Naive thymus-derived CD8-positive, alpha-beta T cell (primary cell): ENCODE measurements around the gene ATAD3A. TPM values are rescaled to one million over a fixed set of nuclear protein-coding genes. Genes with fewer than 3 reads are reported as not detected.
"Not testable (repeated sequence)": the region's sequence is repeated elsewhere in the genome, so short reads cannot be mapped to it uniquely, and the experiment has no call there.

Experiments
- ATAC-seq, 2 donors: fragments of 150-1000 bp; cut with Tn5 transposase in 1 of 2; sonication (Bioruptor Pico), chemical (Tn5 transposase) in 1 of 2; 1 replicate in 1 of 2; 2 replicates in 1 of 2; pipeline ENCODE4 v1.10.0; 2021; ENCODE audit warnings: mild to moderate bottlenecking in 2 of 2, moderate library complexity in 2 of 2
- POLR2A ChIA-PET: fragments of 350-600 bp; sonication (Branson Sonifier 250); formaldehyde crosslinking; loops from one replicate; lab custom pipeline; 2021; ENCODE audit warnings: antibody characterized with exemption; lab: Charles Lee
- DNase-seq, 10 donors: peaks; one replicate each; pipeline versions ENCODE4 v3.0.0 to v3.0.0-alpha.2; 2020 to 2022
- H3K27ac Mint-ChIP-seq, 10 donors: one replicate each; pipeline ENCODE4 v1.8.0; 2020 to 2022; ENCODE audit warnings: mild to moderate bottlenecking in 10 of 10, mixed read lengths in 10 of 10, moderate library complexity in 4 of 10, inconsistent platforms in 1 of 10
- H3K27me3 Mint-ChIP-seq, 5 donors: one replicate each; pipeline ENCODE4 v1.8.0; 2021 to 2022; ENCODE audit warnings: mixed read lengths in 5 of 5
- H3K36me3 Mint-ChIP-seq, 3 donors: one replicate each; pipeline ENCODE4 v1.8.0; 2020 to 2022; ENCODE audit warnings: mixed read lengths in 3 of 3, mild to moderate bottlenecking in 2 of 3, inconsistent platforms in 1 of 3
- H3K4me1 Mint-ChIP-seq, 4 donors: one replicate each; pipeline ENCODE4 v1.8.0; 2021 to 2022; ENCODE audit warnings: mixed read lengths in 4 of 4
- H3K4me3 Mint-ChIP-seq, 10 donors: one replicate each; pipeline ENCODE4 v1.8.0; 2020 to 2022; ENCODE audit warnings: mild to moderate bottlenecking in 10 of 10, mixed read lengths in 10 of 10, moderate library complexity in 6 of 10, inconsistent platforms in 1 of 10
- H3K9me3 Mint-ChIP-seq, 9 donors: one replicate each; pipeline ENCODE4 v1.8.0; 2020 to 2022; ENCODE audit warnings: mixed read lengths in 9 of 9, mild to moderate bottlenecking in 3 of 9, inconsistent platforms in 1 of 9, moderate library complexity in 1 of 9
- polyA plus RNA-seq, 3 donors: library from polyadenylated mRNA; unstranded; fragments of 300-500 nt; fragmentation: Illumina TruSeq; gene quantifications; one replicate each; pipeline ENCODE4 v1.2.3, GENCODE V29; 2021
- total RNA-seq, 8 experiments: library from RNA in 2 of 8; stranded (reverse) in 2 of 8; gene quantifications; one replicate each; pipeline ENCODE4 v1.2.3 and lab custom pipeline; 2021 to 2026

The ATAD3A gene
- total and polyA plus RNA-seq, 5 experiments from 2014 or later = 7.7 to 27.5 (median 15.3) TPM

GRCh38 chr1:1528301-1529267 lies 16.6 kb downstream of the ATAD3A start:
- Mint-ChIP-seq H3K4me3 (no peak overlapping the region), H3K9me3 (peaks cover 0 to 14% (median 6%) of the 10 kb centered on the region in 9 donors), H3K36me3 (peaks cover 6 to 26% (median 15%) of the 10 kb centered on the region in 3 donors), H3K4me1 (no peaks in the 10 kb centered on the region), H3K27ac (no peak overlapping the region), H3K27me3 (no peaks in the 10 kb centered on the region)
- POLR2A ChIA-PET = interaction anchor here (0.6 kb wide), 1 partner anchor 28 kb away, joined by 3 read pairs; no protein-coding TSS in a partner anchor
- no peak for DNase-seq
- no peak for ATAC-seq

- ATAC-seq (no peak), DNase-seq (no peak)
- POLR2A ChIA-PET = no interaction called here
- no peaks in the 10 kb centered on the region for H3K27me3 Mint-ChIP-seq
- peaks cover 0 to 14% (median 6%) of the 10 kb centered on the region in 9 donors for H3K9me3 Mint-ChIP-seq
- H3K4me1 Mint-ChIP-seq = no peaks in the 10 kb centered on the region
- peaks cover 6 to 24% (median 15%) of the 10 kb centered on the region in 3 donors for H3K36me3 Mint-ChIP-seq
- no peak overlapping the region for H3K27ac Mint-ChIP-seq
- no peak overlapping the region for H3K4me3 Mint-ChIP-seq
These were observed 17.4 kb downstream of the ATAD3A start for GRCh38 chr1:1529321-1529720.

GRCh38 chr1:1529936-1530335 lies 18.0 kb downstream of the ATAD3A start:
- peaks cover 6 to 24% (median 15%) of the 10 kb centered on the region in 3 donors for H3K36me3 Mint-ChIP-seq
- H3K9me3 Mint-ChIP-seq = peaks cover 0 to 14% (median 6%) of the 10 kb centered on the region in 9 donors
- H3K27me3 Mint-ChIP-seq = no peaks in the 10 kb centered on the region
- no peak overlapping the region for H3K27ac Mint-ChIP-seq
- H3K4me1 Mint-ChIP-seq = no peaks in the 10 kb centered on the region
- POLR2A ChIA-PET = no interaction called here
- no peak overlapping the region for H3K4me3 Mint-ChIP-seq
- DNase-seq = no peak
- no peak for ATAC-seq

GRCh38 chr1:1531947-1532346 lies 20.0 kb downstream of the ATAD3A start:
- H3K9me3 Mint-ChIP-seq = peaks cover 0 to 14% (median 6%) of the 10 kb centered on the region in 9 donors
- no peak overlapping the region for H3K27ac Mint-ChIP-seq

GRCh38 chr1:1533176-1533893 lies 21.4 kb downstream of the ATAD3A start:
- H3K27me3 Mint-ChIP-seq, POLR2A ChIA-PET, H3K4me1 Mint-ChIP-seq, H3K4me3 Mint-ChIP-seq, H3K36me3 Mint-ChIP-seq, H3K27ac Mint-ChIP-seq, ATAC-seq, DNase-seq: not testable (repeated sequence)
- peaks cover 0 to 14% (median 6%) of the 10 kb centered on the region in 9 donors for H3K9me3 Mint-ChIP-seq

More at GRCh38 chr1:1531947-1532346, 20.0 kb downstream of the ATAD3A start:
- Mint-ChIP-seq H3K4me1 (no peaks in the 10 kb centered on the region), H3K4me3 (no peak overlapping the region), H3K36me3 (peaks cover 6 to 16% (median 12%) of the 10 kb centered on the region in 3 donors), H3K27me3 (no peaks in the 10 kb centered on the region)
- no peak for DNase-seq
- POLR2A ChIA-PET = no interaction called here
- ATAC-seq = no peak

GRCh38 chr1:1533894-1534291 lies 21.9 kb downstream of the ATAD3A start:
- H3K36me3 Mint-ChIP-seq, DNase-seq, H3K4me3 Mint-ChIP-seq, POLR2A ChIA-PET, H3K27me3 Mint-ChIP-seq, H3K4me1 Mint-ChIP-seq, H3K27ac Mint-ChIP-seq, ATAC-seq: not testable (repeated sequence)
- peaks cover 0 to 14% (median 6%) of the 10 kb centered on the region in 9 donors for H3K9me3 Mint-ChIP-seq

GRCh38 chr1:1534401-1535154 lies 22.6 kb downstream of the ATAD3A start:
- POLR2A ChIA-PET = interaction anchor here (0.5 kb wide), 1 partner anchor 306 kb away, joined by 3 read pairs; no protein-coding TSS in a partner anchor
- H3K9me3 Mint-ChIP-seq = peaks cover 0 to 14% (median 6%) of the 10 kb centered on the region in 9 donors
- DNase-seq (no peak), ATAC-seq (no peak)
- H3K4me1 Mint-ChIP-seq = peaks cover 0 to 10% (median 3%) of the 10 kb centered on the region in 4 donors
- no peaks in the 10 kb centered on the region for H3K27me3 Mint-ChIP-seq
- no peak overlapping the region for H3K4me3 Mint-ChIP-seq
- H3K27ac Mint-ChIP-seq = no peak overlapping the region
- peaks cover 5 to 8% (median 6%) of the 10 kb centered on the region in 3 donors for H3K36me3 Mint-ChIP-seq

GRCh38 chr1:1535201-1536018 lies 23.4 kb downstream of the ATAD3A start:
- DNase-seq = no peak

GRCh38 chr1:1536019-1536937 lies 24.3 kb downstream of the ATAD3A start:
- no peak overlapping the region for H3K4me3 Mint-ChIP-seq
- no peak overlapping the region for H3K27ac Mint-ChIP-seq
- peaks cover 0 to 10% (median 3%) of the 10 kb centered on the region in 4 donors for H3K4me1 Mint-ChIP-seq

More at GRCh38 chr1:1535201-1536018, 23.4 kb downstream of the ATAD3A start:
- peaks cover 0 to 10% (median 3%) of the 10 kb centered on the region in 4 donors for H3K4me1 Mint-ChIP-seq
- H3K27me3 Mint-ChIP-seq = no peaks in the 10 kb centered on the region
- no peak overlapping the region for H3K27ac Mint-ChIP-seq
- H3K9me3 Mint-ChIP-seq = peaks cover 0 to 14% (median 6%) of the 10 kb centered on the region in 9 donors
- H3K36me3 Mint-ChIP-seq = peaks cover 5 to 8% (median 6%) of the 10 kb centered on the region in 3 donors
- no peak for ATAC-seq
- H3K4me3 Mint-ChIP-seq = no peak overlapping the region
- POLR2A ChIA-PET = interaction anchor here (0.5 kb wide), 1 partner anchor 305 kb away, joined by 3 read pairs; no protein-coding TSS in a partner anchor

GRCh38 chr1:1536938-1537546 lies 25.1 kb downstream of the ATAD3A start:
- Mint-ChIP-seq H3K4me3 (no peak overlapping the region), H3K27me3 (no peaks in the 10 kb centered on the region), H3K36me3 (peaks cover 2 to 6% (median 4%) of the 10 kb centered on the region in 3 donors), H3K27ac (no peak overlapping the region), H3K4me1 (peaks cover 0 to 10% (median 5%) of the 10 kb centered on the region in 4 donors), H3K9me3 (peaks cover 0 to 4% (median 1%) of the 10 kb centered on the region in 9 donors)
- DNase-seq (no peak), ATAC-seq (no peak)
- POLR2A ChIA-PET = interaction anchor here (0.5 to 1.4 kb wide), 2 partner anchors 91 to 194 kb away, joined by 3 to 4 read pairs; no protein-coding TSS in a partner anchor

More at GRCh38 chr1:1536019-1536937, 24.3 kb downstream of the ATAD3A start:
- Mint-ChIP-seq H3K36me3 (peaks cover 3 to 6% (median 5%) of the 10 kb centered on the region in 3 donors), H3K27me3 (no peaks in the 10 kb centered on the region), H3K9me3 (peaks cover 0 to 9% (median 4%) of the 10 kb centered on the region in 9 donors)
- ATAC-seq (no peak), DNase-seq (no peak)
- POLR2A ChIA-PET = interaction anchor here (0.5 to 1.4 kb wide), 2 partner anchors 92 to 193 kb away, joined by 3 to 4 read pairs; no protein-coding TSS in a partner anchor
